NCI-H748 (cell line): Measurements from ENCODE around the gene HES5.

Source experiments
- DNase-seq: peaks from one replicate; lab custom pipeline; 2025; ENCODE audit not compliant: unreplicated experiment; lab: John Stamatoyannopoulos, UW

HES5 gene

GRCh38 chr1:2533365-2533764 lies 3.3 kb upstream of the HES5 start:
- no peak for DNase-seq

DNA sequence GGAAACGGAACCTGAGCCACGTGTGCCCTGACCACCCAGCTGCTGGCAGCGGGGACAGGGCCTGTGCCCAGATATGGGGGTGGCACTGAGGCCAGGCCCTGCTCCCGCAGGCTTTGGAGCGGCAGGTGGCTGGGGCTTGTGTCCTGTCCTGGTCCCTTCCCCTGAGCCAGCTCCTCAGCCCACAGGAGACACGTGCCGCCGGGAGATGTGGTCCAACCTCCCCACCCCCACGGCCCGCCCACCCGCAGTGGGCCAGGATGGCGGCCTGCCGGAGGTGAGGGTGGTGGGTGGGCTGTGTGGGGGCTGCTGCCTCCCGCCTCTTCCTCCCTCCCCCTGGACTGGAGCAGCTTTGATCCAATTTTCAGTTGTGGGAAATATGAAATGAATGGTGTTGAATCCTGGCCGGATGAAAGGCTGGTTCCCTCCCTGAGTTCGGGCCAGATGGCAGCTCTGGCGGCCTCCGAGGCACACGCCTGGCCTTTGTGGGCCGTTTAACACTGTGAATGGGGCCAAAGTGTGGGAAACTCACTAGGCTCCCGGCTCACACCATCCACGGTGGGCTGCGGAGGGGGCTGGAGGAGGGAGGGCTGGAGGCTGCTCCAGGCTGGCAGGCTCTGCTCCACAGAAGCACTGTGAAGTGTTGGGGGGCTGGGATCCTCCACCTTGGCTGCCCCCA lies 2.6 kb upstream of the HES5 start:
- DNase-seq = no peak

- DNase-seq = peak; percentile 29
These were observed 674 bp upstream of the HES5 start for GRCh38 chr1:2530513-2531361.

DNA sequence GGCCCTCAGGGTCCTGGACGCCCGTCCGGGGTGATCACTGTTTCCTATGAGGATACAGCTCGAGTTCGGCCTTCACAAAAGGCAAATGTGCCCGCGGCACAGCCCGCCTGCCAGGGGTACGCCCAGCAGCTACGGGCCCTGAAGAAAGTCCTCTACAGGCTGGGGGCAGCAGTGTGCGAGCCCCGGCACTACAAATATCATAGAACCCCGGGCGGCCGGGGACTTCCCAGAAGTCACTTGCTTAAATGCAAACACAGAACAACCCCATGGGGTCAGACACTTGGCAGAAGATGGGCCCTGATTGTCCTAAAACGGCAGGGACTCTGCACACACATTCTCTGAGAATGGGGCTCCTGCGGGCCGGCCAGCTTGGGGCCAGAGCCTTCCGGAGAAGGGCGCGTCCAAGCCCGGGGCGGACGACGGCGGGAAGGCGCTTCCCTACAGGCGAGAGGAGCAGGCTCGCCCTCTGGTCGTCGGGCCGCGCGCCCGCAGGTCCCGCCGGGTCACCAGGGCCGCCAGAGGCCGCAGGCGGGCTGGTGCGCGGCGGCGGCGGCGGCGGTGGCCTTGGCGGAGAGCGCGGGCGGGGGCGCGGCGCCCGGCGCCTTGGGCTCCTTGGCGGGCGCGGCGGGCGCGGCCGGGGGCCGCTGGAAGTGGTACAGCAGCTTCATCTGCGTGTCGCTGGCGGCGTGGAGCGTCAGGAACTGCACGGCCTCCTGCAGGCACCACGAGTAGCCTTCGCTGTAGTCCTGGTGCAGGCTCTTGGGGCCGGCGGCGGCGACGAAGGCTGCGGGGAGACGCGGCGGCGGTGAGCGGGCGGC lies 888 bp downstream of the HES5 start:
- DNase-seq = peak; percentile 47

GRCh38 chr1:2528611-2528965 lies 1.5 kb downstream of the HES5 start:
- no peak for DNase-seq

DNA sequence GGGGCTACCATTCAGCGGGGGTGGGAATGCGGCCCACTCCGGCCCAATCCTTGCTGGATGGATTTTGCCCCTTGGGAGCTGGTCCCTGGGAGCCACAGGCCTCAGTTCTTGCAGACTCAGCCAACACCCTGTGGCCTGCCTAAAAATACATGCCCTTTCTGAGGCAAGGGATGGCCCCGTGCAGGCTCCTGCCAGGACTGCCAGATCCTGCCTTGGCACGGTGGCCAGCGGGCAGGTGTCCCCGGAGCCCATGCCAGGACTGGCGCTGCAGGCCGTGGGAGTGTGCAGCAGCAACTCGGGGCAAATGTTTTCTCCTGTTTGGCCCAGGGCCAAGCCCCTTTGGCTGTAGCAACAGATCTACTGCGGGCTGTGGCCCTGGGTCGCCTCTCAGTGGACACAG lies 2.0 kb downstream of the HES5 start:
- DNase-seq = no peak

- DNase-seq = no peak
These were observed 2.6 kb downstream of the HES5 start for GRCh38 chr1:2527556-2527860.

- DNase-seq = peak; percentile 64
These were observed 3.1 kb downstream of the HES5 start for GRCh38 chr1:2526824-2527555.

- DNase-seq = peak; percentile 93
These were observed 3.9 kb downstream of the HES5 start, which contains the start of gene PANK4 for GRCh38 chr1:2525920-2526823. Gene PANK4, minus strand, starts transcription at chr1:2526596. Its CDS starts 9 bp downstream, at chr1:2526587.

- no peak for DNase-seq
These were observed 4.5 kb downstream of the HES5 start for GRCh38 chr1:2525572-2525919.

DNA sequence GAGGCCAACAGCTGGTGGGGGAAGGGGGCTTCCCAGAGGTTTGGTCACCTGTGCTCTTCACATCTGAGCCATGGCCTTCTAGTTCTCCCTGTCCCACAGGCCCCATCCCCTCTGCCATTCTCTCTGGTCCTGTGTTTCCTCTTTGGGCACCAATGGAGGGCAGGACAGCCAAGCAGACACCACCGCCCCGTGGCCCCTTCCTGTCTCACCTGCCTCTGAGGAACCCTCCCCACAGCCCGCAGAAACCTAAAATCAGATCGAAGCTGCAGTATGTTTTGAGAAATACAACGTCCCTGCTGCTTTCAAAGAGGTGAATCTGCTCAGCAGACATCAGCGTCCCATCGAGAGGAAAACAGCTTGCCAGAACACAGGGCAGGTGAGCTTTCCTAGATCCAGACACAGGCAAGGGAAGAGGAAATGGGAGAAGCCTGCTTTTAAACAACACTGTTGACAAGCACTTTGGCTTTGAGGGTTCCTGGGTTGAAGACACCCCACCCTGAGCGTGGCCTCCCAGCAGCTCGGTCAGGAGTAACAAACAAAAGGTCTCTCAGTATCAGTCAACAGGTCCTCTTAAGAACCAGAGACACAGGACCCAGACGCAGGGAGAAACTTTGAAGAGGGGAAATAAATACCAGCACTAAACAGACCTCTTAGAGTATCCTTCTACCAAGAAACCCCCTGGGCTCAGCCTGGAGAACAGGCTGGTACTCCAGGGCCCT lies 6.0 kb downstream of the HES5 start:
- no peak for DNase-seq

GRCh38 chr1:2523191-2523890 lies 6.7 kb downstream of the HES5 start:
- DNase-seq = no peak

GRCh38 chr1:2522230-2522629 lies 7.8 kb downstream of the HES5 start:
- DNase-seq = no peak

DNA sequence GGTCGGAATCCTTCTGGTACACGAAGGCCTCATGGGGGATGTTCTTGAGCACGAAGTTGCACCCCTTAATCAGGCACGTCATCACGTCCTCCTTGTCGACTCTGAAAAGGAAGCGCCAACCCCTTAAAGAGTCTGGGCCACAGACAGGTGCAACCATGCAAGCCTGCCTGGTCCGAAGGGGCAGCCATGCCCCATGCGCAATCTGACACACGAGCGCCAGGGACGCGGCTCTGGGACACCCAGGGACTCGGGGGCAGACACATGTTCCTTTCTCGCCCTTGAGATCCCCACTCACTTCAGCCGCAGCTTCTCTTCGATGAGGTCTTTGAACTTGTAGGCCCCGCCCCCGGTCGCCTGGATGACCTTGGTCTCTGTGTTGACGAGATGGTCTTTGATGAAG lies 9.3 kb downstream of the HES5 start:
- no peak for DNase-seq

DNA sequence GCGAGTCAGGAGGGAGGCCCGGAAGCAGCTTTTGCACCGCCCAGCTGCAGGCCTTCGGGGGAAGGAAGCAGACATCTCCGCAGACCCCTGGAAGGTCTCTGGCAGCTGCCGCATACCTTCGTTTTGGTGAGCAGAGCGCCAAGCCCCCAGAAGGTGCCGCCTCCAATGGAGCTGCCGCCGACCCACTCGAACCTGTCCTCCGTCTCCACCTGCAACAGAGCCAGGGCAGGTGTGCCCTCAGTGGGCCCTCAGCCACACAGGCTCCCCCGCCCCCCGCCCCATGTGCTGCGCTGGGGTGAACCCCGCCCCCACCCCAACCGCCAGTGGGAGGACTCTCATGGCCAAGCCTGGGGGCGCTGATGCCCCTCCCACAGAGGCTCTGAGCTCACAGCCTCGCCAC lies 9.9 kb downstream of the HES5 start:
- DNase-seq = no peak

GRCh38 chr1:2519729-2520128 lies 10.3 kb downstream of the HES5 start:
- no peak for DNase-seq

GRCh38 chr1:2519029-2519685 lies 10.9 kb downstream of the HES5 start:
- no peak for DNase-seq

- DNase-seq = no peak
These were observed 11.5 kb downstream of the HES5 start for GRCh38 chr1:2518528-2518927.
